ENCODE measurements around the gene GARRE1.

Gene GARRE1

DNA sequence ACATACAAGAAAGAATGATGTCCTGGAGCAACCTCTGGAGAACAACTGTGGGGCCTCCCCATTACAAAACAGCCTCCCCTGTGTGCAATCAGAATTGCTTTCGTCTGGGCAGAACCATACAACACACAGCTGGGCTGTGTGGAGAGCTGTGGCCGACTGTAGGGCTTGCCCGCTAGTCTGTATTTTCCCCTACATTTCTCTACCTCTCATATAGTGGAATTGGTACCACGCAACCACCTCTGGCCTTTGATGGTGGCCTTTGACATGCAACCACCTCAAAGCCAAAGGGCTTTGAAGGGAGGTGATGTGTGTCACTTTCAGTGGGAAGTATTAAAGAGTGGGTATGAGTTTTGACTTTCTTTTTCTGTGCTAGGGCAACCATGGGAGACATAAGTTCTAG is 34.0 kb downstream of the GARRE1 start:
- no peak for DNase-seq (ENCODE audit: low read depth, low spot score)

DNA sequence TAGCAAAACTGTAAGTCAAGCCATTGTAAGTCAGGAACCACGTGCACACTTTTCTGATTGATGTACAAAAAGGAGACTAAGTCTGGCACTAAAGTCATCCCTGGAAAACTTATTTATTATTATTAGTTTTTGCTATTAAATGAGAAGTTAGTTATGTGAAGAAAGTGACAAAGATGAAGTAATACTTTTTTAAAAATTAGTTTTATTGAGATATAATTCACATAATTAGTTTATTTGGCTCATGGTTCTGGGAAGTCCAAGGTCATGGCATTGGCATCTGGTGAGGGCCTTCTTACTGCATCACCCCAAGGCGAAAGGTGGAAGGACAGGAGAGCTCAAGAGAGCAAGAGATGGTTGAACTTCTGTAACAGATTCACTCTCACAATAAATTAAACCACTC is 36.9 kb downstream of the GARRE1 start:
- no peak for DNase-seq (ENCODE audit: low read depth, low spot score)

GRCh38 chr19:34295103-34295502 is 40.7 kb downstream of the GARRE1 start:
- no peak for DNase-seq (ENCODE audit: low read depth, low spot score)

GRCh38 chr19:34298891-34299520 is 44.7 kb downstream of the GARRE1 start:
- no peak for DNase-seq (ENCODE audit: low read depth, low spot score)

DNA sequence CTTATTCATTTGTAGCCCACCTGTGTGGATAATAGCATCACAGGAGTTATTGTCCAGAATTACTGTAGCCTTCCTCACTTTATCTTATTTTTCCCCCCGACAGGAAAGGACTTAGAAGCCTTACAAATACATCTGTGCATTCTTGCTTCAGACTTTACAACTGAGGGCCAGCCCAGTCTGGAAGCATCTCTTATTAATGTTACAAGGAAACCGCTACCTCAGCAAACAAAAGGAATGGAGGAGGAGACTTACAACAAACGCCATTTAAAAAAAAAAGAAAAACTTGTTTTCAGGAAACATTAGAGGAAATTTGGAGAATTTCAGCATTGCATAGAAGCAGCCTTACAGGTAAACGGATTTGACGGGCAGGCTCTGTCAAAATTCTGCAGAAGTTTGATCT is 45.2 kb downstream of the GARRE1 start:
- no peak for DNase-seq (ENCODE audit: low read depth, low spot score)

DNA sequence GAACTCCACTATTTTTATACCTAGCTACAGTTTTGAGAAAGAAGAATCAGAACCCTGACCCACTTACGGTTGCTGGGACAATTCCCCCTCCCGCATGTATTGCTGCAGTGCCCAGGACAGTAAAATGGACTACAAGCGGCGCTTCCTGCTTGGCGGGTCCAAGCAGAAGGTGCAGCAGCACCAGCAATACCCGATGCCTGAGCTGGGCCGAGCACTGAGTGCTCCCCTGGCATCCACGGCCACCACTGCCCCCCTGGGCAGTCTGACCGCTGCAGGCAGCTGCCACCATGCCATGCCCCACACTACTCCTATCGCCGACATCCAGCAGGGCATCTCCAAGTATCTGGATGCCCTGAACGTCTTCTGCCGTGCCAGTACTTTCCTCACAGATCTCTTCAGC is 46.0 kb downstream of the GARRE1 start:
- DNase-seq (ENCODE audit: low read depth, low spot score), result no peak

GRCh38 chr19:34300962-34301361 is 46.6 kb downstream of the GARRE1 start:
- no peak for DNase-seq (ENCODE audit: low read depth, low spot score)

All from activated CD4-positive, CD25-positive, alpha-beta regulatory T cell treated with anti-CD3 and anti-CD28 coated beads, Interleukin-2, amount 50 U/mL, for 16 hours (primary cell).